ENCODE data around the gene RLBP1.

DNA sequence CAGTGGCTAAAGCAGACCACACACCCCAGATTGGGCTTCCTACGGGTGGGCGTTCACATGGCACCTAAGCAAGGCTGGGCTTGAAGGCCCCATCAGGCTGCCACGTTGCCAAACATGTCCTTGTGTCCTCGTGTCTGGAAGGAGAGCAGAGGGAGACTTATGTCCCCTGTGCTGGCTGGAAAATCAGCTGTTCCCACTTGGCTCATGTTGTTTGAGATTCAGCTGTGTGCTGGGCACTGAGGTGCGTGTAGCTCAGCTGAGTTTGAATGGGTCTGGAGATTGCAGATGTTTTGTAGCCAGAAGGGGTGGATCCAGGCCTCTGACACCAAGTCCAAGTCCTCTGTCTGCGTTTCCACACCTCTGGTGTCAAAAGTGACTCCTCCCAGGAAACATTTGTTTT, 34.6 kb downstream of the RLBP1 start:
- TF ChIP-seq CTCF (IDR thresholded peaks at IDR 0.05; ENCODE audit: insufficient read depth, low read length) (no peak), POLR2AphosphoS5 (IDR thresholded peaks at IDR 0.05; ENCODE audit: low read depth) (no peak)

Measured in HL-60 (cell line).